HuH-7.5 (cell line): Measurements from ENCODE around the gene SLC66A1.

ENCODE experiments used
- DNase-seq: peaks from one replicate; pipeline ENCODE4 v3.0.0; 2011; ENCODE audit warnings: low spot score

Gene SLC66A1

GRCh38 chr1:19377812-19378718, 65.9 kb downstream of the SLC66A1 start:
- DNase-seq, result no peak
